ENCODE data around the gene DISC1.

DNA sequence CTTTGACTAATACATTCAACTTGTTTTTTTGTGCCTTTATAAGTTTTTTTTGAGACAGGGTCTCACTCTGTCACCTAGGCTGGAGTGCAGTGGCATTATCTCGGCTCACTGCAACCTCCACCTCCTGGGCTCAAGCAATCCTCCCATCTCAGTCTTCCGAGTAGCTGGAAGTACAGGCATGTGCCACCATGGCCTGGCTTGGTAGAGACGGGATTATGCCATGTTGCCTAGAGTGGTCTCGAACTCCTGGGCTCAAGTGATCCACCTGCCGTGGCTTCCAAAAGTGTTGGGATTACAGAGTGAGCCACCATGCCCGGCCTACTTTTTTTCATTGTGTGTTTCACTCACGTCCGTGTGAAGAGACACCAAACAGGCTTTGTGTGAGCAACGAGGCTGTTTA, 202.7 kb downstream of the DISC1 start:
- TF ChIP-seq, protein P1, sequence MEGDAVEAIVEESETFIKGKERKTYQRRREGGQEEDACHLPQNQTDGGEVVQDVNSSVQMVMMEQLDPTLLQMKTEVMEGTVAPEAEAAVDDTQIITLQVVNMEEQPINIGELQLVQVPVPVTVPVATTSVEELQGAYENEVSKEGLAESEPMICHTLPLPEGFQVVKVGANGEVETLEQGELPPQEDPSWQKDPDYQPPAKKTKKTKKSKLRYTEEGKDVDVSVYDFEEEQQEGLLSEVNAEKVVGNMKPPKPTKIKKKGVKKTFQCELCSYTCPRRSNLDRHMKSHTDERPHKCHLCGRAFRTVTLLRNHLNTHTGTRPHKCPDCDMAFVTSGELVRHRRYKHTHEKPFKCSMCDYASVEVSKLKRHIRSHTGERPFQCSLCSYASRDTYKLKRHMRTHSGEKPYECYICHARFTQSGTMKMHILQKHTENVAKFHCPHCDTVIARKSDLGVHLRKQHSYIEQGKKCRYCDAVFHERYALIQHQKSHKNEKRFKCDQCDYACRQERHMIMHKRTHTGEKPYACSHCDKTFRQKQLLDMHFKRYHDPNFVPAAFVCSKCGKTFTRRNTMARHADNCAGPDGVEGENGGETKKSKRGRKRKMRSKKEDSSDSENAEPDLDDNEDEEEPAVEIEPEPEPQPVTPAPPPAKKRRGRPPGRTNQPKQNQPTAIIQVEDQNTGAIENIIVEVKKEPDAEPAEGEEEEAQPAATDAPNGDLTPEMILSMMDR (IDR thresholded peaks at IDR 0.05) = no peak
- no peak for TF ChIP-seq POLR2AphosphoS5 (IDR thresholded peaks at IDR 0.05; ENCODE audit: low read depth, low read length)
